Neural progenitor cell (in vitro differentiated cells): ENCODE data around the gene ZNRF4. TPM values are rescaled to one million over a fixed set of nuclear protein-coding genes. Genes with fewer than 3 reads are reported as not detected.

Source experiments
- DNase-seq: peaks from one replicate; pipeline ENCODE4 v3.0.0-alpha.2; 2016; ENCODE audit warnings: low spot score
- H2AFZ ChIP-seq: fragments of 200-600 bp; sonication (generic); replicated peaks from 2 replicates; pipeline ENCODE4 v1.6.1; 2016; ENCODE audit warnings: antibody characterized with exemption
- H3F3A ChIP-seq: fragments of 200-600 bp; sonication (generic); 2 replicates; pipeline ENCODE4 v1.6.1; 2016; ENCODE audit warnings: antibody characterized with exemption, low read depth
- H3K27ac ChIP-seq: fragments of 200-600 bp; sonication (generic); 2 replicates; pipeline ENCODE4 v1.5.1; 2016; ENCODE audit warnings: mild to moderate bottlenecking
- H3K27me3 ChIP-seq: fragments of 200-600 bp; sonication (generic); 2 replicates; pipeline ENCODE4 v1.6.1; 2016; ENCODE audit warnings: mild to moderate bottlenecking, moderate library complexity
- H3K36me3 ChIP-seq: fragments of 200-600 bp; sonication (generic); 2 replicates; pipeline ENCODE4 v1.5.1; 2016
- H3K4me1 ChIP-seq: fragments of 200-600 bp; sonication (generic); 2 replicates; pipeline ENCODE4 v1.6.1; 2016; ENCODE audit warnings: mixed run types
- H3K4me2 ChIP-seq: fragments of 200-600 bp; sonication (generic); 2 replicates; pipeline ENCODE4 v1.6.1; 2016
- H3K4me3 ChIP-seq: fragments of 200-600 bp; sonication (generic); 2 replicates; pipeline ENCODE4 v1.5.1; 2016
- H3K79me2 ChIP-seq: fragments of 200-600 bp; sonication (generic); 2 replicates; pipeline ENCODE4 v1.6.1; 2016; ENCODE audit warnings: low read depth
- H3K9ac ChIP-seq: fragments of 200-600 bp; sonication (generic); 2 replicates; pipeline ENCODE4 v1.6.1; 2016
- H3K9me3 ChIP-seq: fragments of 200-600 bp; sonication (generic); 2 replicates; pipeline ENCODE4 v1.5.1; 2016; ENCODE audit warnings: low read depth
- H4K20me1 ChIP-seq: fragments of 200-600 bp; sonication (generic); 2 replicates; pipeline ENCODE4 v1.6.1; 2016; ENCODE audit warnings: low read depth
- H3K27ac Mint-ChIP-seq: 3 replicates; pipeline ENCODE4 v1.8.0; 2021; ENCODE audit warnings: mixed read lengths
- H3K27me3 Mint-ChIP-seq: 2 replicates; pipeline ENCODE4 v1.8.0; 2022; ENCODE audit warnings: low read depth, mild to moderate bottlenecking, inconsistent platforms, moderate library complexity, mixed read lengths; ENCODE audit not compliant: insufficient read depth
- H3K36me3 Mint-ChIP-seq: 3 replicates; pipeline ENCODE4 v1.8.0; 2021; ENCODE audit warnings: mixed read lengths
- H3K4me1 Mint-ChIP-seq: 3 replicates; pipeline ENCODE4 v1.8.0; 2021; ENCODE audit warnings: mixed read lengths
- H3K4me3 Mint-ChIP-seq: 3 replicates; pipeline ENCODE4 v1.8.0; 2021; ENCODE audit warnings: mild to moderate bottlenecking, moderate library complexity, mixed read lengths
- H3K9me3 Mint-ChIP-seq: 3 replicates; pipeline ENCODE4 v1.8.0; 2020; ENCODE audit warnings: mixed read lengths
- EZH2 ChIP-seq: fragments of 200-600 bp; sonication (generic); IDR thresholded peaks from 2 replicates; pipeline ENCODE4 v1.6.1; 2017; ENCODE audit warnings: antibody characterized with exemption, mild to moderate bottlenecking, moderate library complexity
- EZH2phosphoT487 ChIP-seq: fragments of 200-600 bp; sonication (generic); IDR thresholded peaks from 2 replicates; pipeline ENCODE4 v1.6.1; 2017; ENCODE audit warnings: antibody characterized with exemption
- total RNA-seq: library from RNA; depleted of rRNA; stranded (reverse); fragments of >200 nt; gene quantifications from 2 replicates; pipeline ENCODE4 v1.2.3, GENCODE V29; 2015; ENCODE audit warnings: low replicate concordance
- TF ChIP-seq, protein P1 (sequence below): fragments of 200-600 bp; sonication (generic); IDR thresholded peaks from 2 replicates; pipeline ENCODE4 v1.5.1; 2017; ENCODE audit warnings: antibody characterized with exemption, mild to moderate bottlenecking

Gene ZNRF4
- total RNA-seq, 1 donor from 2014 or later, result not detected

DNA sequence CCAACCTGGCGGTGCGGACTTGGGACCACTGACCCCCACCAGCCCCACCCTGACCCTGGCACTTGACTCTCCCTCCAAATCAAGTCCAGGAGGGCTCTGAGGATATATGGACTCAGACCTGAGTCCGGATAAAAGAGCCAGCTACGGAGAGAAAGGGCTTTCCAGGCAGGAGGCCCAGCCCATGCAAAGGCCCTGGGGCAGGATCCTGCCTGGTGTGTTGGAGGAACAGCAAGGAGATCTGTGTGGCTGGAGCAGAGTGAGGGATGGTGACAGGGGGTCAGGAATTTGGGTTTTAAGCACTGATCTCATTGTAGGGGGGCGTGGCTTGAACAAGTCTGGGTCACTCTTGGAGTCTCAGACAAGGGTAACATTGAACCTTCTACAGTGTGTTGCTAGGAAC, 474 bp upstream of the ZNRF4 start:
- Histone ChIP-seq H3K27ac (no peak overlapping the region), H3K4me3 (no peak overlapping the region), H3K27me3 (peaks cover 16% of the 10 kb centered on the region), H3K9me3 (no peaks in the 10 kb centered on the region), H3K4me2 (no peak overlapping the region), H3K36me3 (no peaks in the 10 kb centered on the region), H4K20me1 (no peaks in the 10 kb centered on the region), H3K9ac (no peak overlapping the region), H3K79me2 (no peaks in the 10 kb centered on the region), H3K4me1 (no peaks in the 10 kb centered on the region), H3F3A (peaks cover 6% of the 10 kb centered on the region), H2AFZ (no peak overlapping the region)
- H3K27ac Mint-ChIP-seq, result no peak overlapping the region
- H3K9me3 Mint-ChIP-seq, result no peaks in the 10 kb centered on the region
- no peak for DNase-seq
- H3K27me3 Mint-ChIP-seq, result peaks cover 22% of the 10 kb centered on the region
- peaks cover 10% of the 10 kb centered on the region for H3K4me1 Mint-ChIP-seq
- TF ChIP-seq EZH2 (no peak), EZH2phosphoT487 (no peak)
- TF ChIP-seq, protein P1, sequence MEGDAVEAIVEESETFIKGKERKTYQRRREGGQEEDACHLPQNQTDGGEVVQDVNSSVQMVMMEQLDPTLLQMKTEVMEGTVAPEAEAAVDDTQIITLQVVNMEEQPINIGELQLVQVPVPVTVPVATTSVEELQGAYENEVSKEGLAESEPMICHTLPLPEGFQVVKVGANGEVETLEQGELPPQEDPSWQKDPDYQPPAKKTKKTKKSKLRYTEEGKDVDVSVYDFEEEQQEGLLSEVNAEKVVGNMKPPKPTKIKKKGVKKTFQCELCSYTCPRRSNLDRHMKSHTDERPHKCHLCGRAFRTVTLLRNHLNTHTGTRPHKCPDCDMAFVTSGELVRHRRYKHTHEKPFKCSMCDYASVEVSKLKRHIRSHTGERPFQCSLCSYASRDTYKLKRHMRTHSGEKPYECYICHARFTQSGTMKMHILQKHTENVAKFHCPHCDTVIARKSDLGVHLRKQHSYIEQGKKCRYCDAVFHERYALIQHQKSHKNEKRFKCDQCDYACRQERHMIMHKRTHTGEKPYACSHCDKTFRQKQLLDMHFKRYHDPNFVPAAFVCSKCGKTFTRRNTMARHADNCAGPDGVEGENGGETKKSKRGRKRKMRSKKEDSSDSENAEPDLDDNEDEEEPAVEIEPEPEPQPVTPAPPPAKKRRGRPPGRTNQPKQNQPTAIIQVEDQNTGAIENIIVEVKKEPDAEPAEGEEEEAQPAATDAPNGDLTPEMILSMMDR, result no peak
- no peaks in the 10 kb centered on the region for H3K36me3 Mint-ChIP-seq
- no peak overlapping the region for H3K4me3 Mint-ChIP-seq

DNA sequence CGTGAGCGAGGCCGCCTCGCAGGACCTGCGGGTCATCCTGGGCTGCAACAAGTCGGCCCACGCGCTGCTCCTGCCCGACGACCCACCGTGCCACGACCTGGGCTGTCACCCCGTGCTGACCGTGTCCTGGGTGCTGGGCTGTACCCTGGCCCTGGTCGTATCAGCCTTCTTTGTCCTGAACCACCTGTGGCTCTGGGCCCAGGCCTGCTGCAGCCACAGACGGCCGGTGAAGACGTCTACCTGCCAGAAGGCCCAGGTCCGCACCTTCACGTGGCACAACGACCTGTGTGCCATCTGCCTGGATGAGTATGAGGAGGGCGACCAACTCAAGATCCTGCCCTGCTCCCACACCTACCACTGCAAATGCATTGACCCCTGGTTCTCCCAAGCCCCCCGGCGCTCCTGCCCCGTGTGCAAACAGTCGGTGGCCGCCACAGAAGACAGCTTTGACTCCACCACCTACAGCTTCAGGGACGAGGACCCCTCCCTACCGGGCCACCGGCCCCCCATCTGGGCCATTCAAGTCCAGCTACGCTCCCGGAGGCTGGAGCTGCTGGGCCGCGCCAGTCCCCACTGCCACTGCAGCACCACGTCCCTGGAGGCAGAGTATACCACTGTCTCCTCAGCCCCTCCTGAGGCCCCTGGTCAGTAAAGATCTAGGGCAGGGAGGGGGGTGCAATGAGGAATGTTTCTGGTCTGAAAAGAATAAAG, 1.1 kb downstream of the ZNRF4 start:
- Mint-ChIP-seq H3K9me3 (no peaks in the 10 kb centered on the region), H3K4me3 (no peak overlapping the region), H3K36me3 (no peaks in the 10 kb centered on the region), H3K27me3 (peaks cover 15% of the 10 kb centered on the region), H3K27ac (peak overlapping the region; percentile 25), H3K4me1 (peaks cover 7% of the 10 kb centered on the region)
- Histone ChIP-seq H3K27ac (no peak overlapping the region), H3K9ac (no peak overlapping the region), H3K4me1 (no peaks in the 10 kb centered on the region), H3K36me3 (no peaks in the 10 kb centered on the region), H3F3A (no peaks in the 10 kb centered on the region), H2AFZ (no peak overlapping the region), H3K4me2 (no peak overlapping the region), H4K20me1 (no peaks in the 10 kb centered on the region), H3K79me2 (no peaks in the 10 kb centered on the region), H3K9me3 (no peaks in the 10 kb centered on the region), H3K4me3 (no peak overlapping the region), H3K27me3 (peaks cover 2% of the 10 kb centered on the region)
- TF ChIP-seq EZH2phosphoT487 (no peak), EZH2 (no peak)
- TF ChIP-seq, protein P1, result no peak
- DNase-seq, result no peak

DNA sequence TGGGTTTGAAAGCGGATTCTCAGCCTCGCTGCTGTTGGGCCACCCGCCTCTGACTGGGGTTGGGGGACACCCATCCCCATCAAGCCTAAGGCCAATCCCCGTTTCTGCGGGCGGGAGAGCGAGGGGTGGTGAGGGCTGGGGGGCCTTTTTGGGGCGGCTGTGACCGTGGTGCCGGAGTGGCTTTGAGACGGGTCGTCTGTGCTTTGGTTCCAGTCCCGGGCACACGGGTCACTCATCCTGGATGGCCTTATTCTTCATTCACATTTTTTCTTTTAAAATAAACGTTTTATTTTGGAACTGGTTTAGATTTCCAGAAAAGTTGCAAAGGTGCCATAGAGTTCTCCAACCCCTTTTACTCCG, 1.6 kb downstream of the ZNRF4 start:
- H4K20me1 ChIP-seq, result no peaks in the 10 kb centered on the region
- no peaks in the 10 kb centered on the region for H3K9me3 ChIP-seq
- TF ChIP-seq, protein P1, result no peak
- TF ChIP-seq EZH2phosphoT487, result no peak
- TF ChIP-seq EZH2, result no peak
- H3F3A ChIP-seq, result no peaks in the 10 kb centered on the region
- H3K4me1 ChIP-seq, result no peaks in the 10 kb centered on the region
- DNase-seq, result no peak
- peaks cover 7% of the 10 kb centered on the region for H3K4me1 Mint-ChIP-seq
- H2AFZ ChIP-seq, result no peak overlapping the region
- no peaks in the 10 kb centered on the region for H3K27me3 ChIP-seq
- H3K36me3 ChIP-seq, result no peaks in the 10 kb centered on the region
- H3K27ac ChIP-seq, result no peak overlapping the region
- no peaks in the 10 kb centered on the region for H3K9me3 Mint-ChIP-seq
- H3K27ac Mint-ChIP-seq, result no peak overlapping the region
- peaks cover 15% of the 10 kb centered on the region for H3K27me3 Mint-ChIP-seq
- H3K36me3 Mint-ChIP-seq, result no peaks in the 10 kb centered on the region
- no peaks in the 10 kb centered on the region for H3K79me2 ChIP-seq
- no peak overlapping the region for H3K4me3 ChIP-seq
- H3K9ac ChIP-seq, result no peak overlapping the region
- H3K4me3 Mint-ChIP-seq, result no peak overlapping the region
- H3K4me2 ChIP-seq, result no peak overlapping the region
